DND-41 (cell line): Measurements from ENCODE around the gene CDH16.

ENCODE experiments used
- CTCF ChIP-seq: IDR thresholded peaks from 2 replicates; pipeline ENCODE4 v1.5.1; 2012; ENCODE audit warnings: borderline replicate concordance, low read length, moderate library complexity, mild to moderate bottlenecking; ENCODE audit not compliant: poor library complexity, severe bottlenecking; ENCODE audit errors: extremely low read depth
- EZH2 ChIP-seq: IDR thresholded peaks from 3 replicates; pipeline ENCODE4 v1.6.1; 2012; ENCODE audit warnings: borderline replicate concordance, low read depth, mild to moderate bottlenecking, moderate library complexity, low read length, inconsistent platforms; ENCODE audit not compliant: severe bottlenecking

GRCh38 chr16:66923866-66924265 is 5.2 kb upstream of the CDH16 start:
- TF ChIP-seq EZH2, result no peak
- TF ChIP-seq CTCF, result no peak
